Pulmonary artery endothelial cell (primary cell): Measurements from ENCODE around the gene PTPRB. TPM values are rescaled to one million over a fixed set of nuclear protein-coding genes. Genes with fewer than 3 reads are reported as not detected.

Experiments
- DNase-seq: peaks from one replicate; pipeline ENCODE4 v3.0.0-alpha.2; 2011; ENCODE audit warnings: low read depth, low spot score
- total RNA-seq: library from RNA; depleted of rRNA; stranded (reverse); fragments of >200 nt; gene quantifications from 2 replicates; pipeline ENCODE4 v1.2.3, GENCODE V29; 2014

The PTPRB gene
- total RNA-seq, 1 donor from 2014 or later = 98.7 TPM

DNA sequence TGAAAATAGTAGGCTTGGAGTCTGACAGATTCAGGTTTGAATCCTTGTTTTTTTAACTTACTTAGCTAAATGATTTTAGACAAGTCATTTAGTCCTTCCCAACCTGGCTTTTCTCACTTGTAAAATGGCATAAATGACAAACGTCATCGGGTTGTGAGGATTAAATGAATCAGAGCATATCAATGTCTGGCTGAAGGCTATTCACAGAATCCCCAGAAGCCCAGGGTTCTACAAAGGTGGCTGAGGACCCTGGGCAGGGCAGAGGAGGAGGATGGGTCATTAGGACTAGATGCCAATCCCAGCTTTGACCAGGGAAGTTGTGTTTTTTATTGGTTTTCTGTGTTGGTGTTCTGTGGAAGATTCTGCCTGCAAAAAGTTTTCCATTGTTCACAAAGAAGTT lies 7.6 kb upstream of the PTPRB start:
- DNase-seq = no peak

DNA sequence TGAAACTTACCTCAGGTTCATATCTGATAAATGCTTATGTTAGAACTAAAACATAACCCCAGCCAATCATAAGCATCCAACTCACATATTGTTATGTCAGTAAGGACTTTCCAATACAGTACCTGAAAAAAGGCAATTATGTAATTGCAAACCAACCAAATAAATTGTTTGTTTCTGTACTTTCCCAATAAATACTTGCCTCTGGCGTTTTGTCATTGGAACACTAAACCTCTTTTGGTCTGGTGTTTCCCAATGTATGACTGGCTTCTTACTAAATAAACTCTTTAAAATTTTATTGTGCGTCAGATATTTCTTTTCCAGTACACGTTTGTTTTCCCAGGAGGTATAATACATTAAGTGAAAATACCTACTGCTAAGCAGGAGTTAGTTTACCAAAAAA lies 6.7 kb upstream of the PTPRB start:
- DNase-seq = no peak

GRCh38 chr12:70641691-70642090 lies 4.5 kb upstream of the PTPRB start:
- DNase-seq = no peak

DNA sequence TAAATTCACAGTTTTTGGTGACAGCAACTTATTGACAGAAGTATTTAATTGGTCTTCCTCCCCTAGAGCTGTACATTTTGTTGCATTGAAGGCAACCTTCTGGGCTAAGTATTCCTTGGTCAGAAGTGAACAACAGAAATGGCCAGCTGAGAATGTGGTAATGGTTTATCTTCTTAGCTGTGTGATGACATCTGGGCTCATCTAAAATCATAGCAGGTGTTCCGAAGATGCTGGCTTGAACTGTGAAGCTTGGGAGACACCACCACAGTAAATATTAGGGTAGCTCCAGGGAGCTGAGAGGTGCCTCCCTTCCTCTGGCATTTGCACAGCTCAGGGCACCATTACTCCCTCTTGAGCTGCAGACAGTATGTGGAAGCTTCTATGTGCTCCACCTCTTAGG lies 3.7 kb upstream of the PTPRB start:
- DNase-seq = no peak

GRCh38 chr12:70639535-70639934 lies 2.3 kb upstream of the PTPRB start:
- DNase-seq = no peak

DNA sequence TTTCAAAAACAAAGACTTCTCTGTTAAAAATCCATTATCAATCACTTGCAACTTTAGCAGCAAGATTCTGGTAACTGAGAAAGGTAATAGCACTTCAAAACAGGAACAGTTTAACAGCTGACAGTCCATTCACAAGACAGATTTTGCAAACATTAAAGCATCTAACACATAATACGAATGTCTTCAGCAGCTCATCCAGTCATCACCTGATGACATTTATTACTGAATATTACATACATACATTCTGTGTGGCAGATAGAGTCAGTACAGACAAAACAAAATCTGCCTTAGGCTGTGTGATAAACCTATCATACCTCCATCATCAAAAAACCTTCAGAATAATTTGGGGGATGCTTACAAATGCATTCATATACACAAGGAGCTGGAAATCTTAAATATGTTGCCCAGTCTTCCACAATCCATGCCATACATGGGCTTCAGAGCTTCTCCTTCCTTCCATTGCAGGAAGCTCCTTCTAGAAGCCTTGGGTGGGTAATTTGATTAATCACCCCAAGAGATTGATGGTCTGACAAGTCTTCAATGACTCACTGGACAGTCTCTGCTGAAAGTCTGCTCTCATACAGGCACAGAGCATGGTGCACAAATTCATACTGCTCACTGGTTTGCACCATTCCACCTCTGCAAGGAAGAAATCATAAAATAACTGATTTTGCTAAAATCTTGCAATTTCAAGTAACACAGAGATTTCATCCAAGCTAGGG lies 1.6 kb upstream of the PTPRB start:
- DNase-seq = no peak

DNA sequence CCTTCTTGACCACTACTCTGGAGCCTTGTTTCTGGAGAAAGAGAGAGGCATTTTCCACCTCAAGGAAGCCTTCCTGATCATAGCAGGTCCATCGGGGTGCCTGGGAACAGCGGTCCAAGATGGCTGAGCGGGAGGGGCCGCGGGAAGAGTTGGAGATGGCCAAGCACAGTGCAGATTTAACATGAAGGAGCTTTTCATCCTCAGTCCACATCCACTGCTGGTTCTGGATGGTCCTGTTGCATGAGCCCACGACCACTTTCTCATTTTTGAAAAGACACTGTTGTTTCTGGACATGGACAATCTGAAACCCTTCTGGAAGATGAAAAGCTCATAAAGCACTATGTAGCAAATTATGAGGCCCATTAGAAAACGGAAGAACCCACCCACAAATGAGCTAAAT lies 1.5 kb downstream of the PTPRB start:
- DNase-seq = no peak

- no peak for DNase-seq
Observed at GRCh38 chr12:70628701-70629480, 8.3 kb downstream of the PTPRB start.

DNA sequence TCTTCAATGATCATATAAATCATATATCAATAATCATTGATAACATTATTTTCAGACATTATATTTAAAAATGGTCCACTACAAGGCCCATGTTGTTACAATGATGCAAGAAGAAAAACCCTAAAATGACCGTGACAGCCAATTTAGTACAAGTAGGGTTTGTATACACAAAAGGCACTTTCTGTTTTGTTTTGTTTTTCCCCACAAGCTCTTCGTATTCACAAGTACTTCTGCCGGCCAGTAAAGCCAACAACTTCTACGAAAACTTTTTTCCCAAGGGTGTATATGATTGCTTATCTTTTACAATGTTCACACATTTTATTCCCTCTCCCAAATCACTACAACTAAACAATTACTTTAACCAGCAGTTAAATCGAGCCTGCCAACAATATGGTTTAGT lies 9.6 kb downstream of the PTPRB start:
- DNase-seq = no peak

DNA sequence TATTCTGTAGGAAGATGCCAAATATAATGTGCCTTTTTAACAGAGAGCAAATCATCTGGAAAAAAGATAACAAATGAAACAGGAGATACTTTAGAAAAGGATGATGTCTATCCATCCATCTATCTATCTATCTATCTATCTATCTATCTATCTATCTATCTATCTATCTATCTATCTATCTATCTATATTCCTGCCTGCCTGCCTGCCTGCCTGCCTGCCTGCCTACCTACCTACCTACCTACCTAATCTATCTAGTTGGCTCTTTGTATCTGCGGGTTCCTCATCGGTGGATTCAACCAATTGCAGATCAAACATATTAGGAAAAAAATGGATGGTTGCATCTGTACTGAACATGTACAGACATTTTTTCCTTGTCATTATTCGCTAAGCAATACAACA lies 11.0 kb downstream of the PTPRB start:
- DNase-seq = no peak

GRCh38 chr12:70619471-70620152 lies 17.6 kb downstream of the PTPRB start:
- DNase-seq = no peak

- DNase-seq = no peak
Observed at GRCh38 chr12:70618371-70618770, 18.9 kb downstream of the PTPRB start.

DNA sequence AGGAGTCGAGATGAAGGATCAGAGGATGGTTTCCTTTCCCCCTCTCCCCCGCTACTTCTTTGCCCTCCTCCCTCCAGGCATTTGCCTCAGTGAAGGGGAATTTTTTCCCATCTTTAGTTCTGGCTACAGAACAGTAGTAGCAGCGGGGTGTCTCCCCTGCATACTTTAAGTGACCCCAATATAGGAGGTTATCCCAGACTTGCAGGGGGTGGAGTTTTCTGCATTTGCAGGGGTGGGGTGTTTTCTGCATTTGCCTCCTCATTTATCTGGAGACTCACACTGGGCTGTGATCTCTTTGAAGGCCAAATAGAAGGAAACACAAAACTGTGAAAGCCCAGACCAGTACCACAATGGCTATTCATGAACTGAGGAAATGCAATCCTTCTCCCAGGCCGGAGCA lies 19.8 kb downstream of the PTPRB start:
- no peak for DNase-seq

GRCh38 chr12:70615174-70615866 lies 21.9 kb downstream of the PTPRB start:
- no peak for DNase-seq

- no peak for DNase-seq
Observed at GRCh38 chr12:70609739-70610491, 27.3 kb downstream of the PTPRB start.

DNA sequence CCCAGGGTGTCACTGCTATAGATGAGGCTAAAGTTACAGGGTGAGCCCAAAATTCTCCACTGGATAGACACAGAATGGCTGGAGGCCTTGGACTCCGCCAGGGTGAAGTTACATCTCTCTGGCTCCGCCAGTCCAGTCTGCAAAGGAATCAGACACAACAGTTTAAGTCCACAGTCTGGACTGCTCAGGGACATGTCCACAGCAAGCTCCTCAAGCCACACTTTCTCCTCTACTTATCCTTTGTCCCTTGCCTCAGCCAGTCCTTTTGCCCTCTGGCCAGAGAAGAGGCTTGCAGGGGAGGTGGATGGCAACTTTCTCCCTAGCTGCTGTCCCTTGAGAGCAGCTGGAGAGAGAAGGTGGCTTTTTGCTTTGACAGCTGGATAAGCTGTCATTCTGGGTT lies 28.0 kb downstream of the PTPRB start:
- no peak for DNase-seq

DNA sequence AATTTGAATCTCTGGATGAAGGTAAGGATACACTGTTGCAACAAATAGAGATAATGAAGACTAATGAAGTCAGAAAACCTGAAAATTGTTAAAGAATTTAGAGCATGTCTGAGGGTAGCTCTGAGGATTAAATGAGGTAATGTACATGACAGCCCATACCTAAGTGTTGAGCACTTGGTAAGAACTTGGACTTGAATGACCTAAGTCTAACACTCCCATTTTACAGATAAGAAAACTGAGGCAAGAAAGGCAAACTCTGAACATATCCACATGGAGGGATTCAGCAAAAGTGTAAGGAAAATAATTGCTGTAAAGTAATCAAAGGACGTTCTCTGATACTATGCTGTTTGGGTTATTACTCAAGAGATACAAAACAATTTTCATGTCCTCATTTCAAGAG lies 29.0 kb downstream of the PTPRB start:
- DNase-seq = no peak

DNA sequence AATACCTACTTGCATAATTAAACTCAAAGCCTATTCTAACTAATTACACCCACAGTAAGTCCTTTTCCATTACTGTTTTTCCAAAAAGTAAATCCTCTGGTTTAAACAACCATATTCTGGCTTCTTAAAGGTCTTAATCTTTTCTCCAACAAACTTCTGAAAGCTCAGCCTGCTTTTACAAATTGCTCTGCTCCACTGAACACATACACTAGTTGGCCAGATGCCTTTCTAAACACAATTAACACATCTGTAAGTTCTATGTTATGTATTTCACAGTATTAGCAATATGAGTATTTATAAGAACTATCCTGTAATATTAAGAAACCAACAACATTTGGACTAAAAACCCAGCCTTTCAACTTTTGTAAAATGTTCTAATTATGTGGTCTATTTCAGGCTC lies 30.1 kb downstream of the PTPRB start:
- no peak for DNase-seq

- DNase-seq = peak; percentile 39
Observed at GRCh38 chr12:70605976-70606375, 31.3 kb downstream of the PTPRB start.

GRCh38 chr12:70604662-70605061 lies 32.6 kb downstream of the PTPRB start:
- no peak for DNase-seq

DNA sequence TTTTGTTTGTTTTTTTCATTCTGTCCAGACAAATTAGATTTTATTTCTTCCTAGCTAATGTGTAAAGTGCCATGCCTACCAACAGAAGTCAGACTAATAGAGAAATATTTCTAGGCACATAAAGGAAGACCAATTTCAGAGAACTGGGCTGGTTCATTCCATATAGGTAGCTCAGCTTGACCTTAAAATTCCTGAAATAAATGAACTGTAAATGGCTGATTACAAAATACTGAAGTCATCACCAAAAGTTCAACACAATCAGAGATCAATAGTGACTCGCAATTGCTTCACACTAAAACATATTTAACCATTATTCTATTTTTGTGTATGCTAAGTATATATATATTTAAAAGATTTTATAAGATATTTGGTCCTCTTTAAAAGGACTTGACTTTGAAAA lies 34.2 kb downstream of the PTPRB start:
- no peak for DNase-seq
